ENCODE measurements around the gene ANKRD13D.

ANKRD13D gene

GRCh38 chr11:67279589-67280340 lies 9.3 kb upstream of the ANKRD13D start:
- DNase-seq (ENCODE audit: low read depth in 1 of 2, low spot score in 1 of 2), result no peak
- in situ Hi-C loops (cut with HindIII; ENCODE audit: low pct_unique_long_range_greater_than_20kb, low sequenced_read_pairs), result no loop called here
- TF ChIP-seq JUND (IDR thresholded peaks at IDR 0.05; ENCODE audit: low read depth), result no peak

GRCh38 chr11:67280341-67280787 lies 8.7 kb upstream of the ANKRD13D start:
- no peak for TF ChIP-seq JUND (IDR thresholded peaks at IDR 0.05; ENCODE audit: low read depth)
- DNase-seq (ENCODE audit: low read depth in 1 of 2, low spot score in 1 of 2), result no peak
- in situ Hi-C loops (cut with HindIII; ENCODE audit: low pct_unique_long_range_greater_than_20kb, low sequenced_read_pairs), result no loop called here

GRCh38 chr11:67280788-67281551 lies 8.1 kb upstream of the ANKRD13D start:
- DNase-seq (ENCODE audit: low read depth in 1 of 2, low spot score in 1 of 2), result no peak
- no peak for TF ChIP-seq JUND (IDR thresholded peaks at IDR 0.05; ENCODE audit: low read depth)

GRCh38 chr11:67281552-67282150 lies 7.5 kb upstream of the ANKRD13D start:
- no peak for DNase-seq (ENCODE audit: low read depth in 1 of 2, low spot score in 1 of 2)
- in situ Hi-C loops (cut with HindIII; ENCODE audit: low pct_unique_long_range_greater_than_20kb, low sequenced_read_pairs), result no loop called here
- TF ChIP-seq JUND (IDR thresholded peaks at IDR 0.05; ENCODE audit: low read depth), result no peak

More at GRCh38 chr11:67280788-67281551, 8.1 kb upstream of the ANKRD13D start:
- in situ Hi-C loops (cut with HindIII; ENCODE audit: low pct_unique_long_range_greater_than_20kb, low sequenced_read_pairs), result no loop called here

DNA sequence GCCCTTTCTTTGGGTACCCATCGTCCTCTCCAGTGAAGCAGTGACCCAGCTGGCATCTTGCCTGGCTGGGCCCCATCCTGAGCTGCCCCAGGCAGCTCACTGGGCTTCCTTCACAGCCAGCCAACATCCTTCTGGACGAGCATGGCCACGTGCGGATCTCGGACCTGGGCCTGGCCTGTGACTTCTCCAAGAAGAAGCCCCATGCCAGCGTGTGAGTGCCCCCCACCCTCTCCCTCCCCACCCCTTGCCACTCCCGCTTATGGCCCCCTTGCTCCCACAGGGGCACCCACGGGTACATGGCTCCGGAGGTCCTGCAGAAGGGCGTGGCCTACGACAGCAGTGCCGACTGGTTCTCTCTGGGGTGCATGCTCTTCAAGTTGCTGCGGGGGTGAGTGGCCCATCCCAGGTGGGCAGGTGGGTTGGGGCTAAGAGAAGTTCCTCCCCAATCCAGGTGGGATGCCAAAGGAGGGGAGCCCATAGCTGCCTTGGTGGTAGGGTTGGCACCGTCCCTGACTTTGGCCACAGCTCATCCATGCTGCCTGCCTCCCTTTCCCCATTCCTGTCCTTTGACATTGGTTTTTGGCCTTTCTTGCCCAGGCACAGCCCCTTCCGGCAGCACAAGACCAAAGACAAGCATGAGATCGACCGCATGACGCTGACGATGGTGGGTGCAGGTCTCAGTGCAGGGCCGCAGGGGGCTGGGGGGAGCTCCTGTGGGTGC lies 6.8 kb upstream of the ANKRD13D start:
- DNase-seq (ENCODE audit: low read depth in 1 of 2, low spot score in 1 of 2), result no peak
- no peak for TF ChIP-seq JUND (IDR thresholded peaks at IDR 0.05; ENCODE audit: low read depth)
- in situ Hi-C loops (cut with HindIII; ENCODE audit: low pct_unique_long_range_greater_than_20kb, low sequenced_read_pairs), result no loop called here

DNA sequence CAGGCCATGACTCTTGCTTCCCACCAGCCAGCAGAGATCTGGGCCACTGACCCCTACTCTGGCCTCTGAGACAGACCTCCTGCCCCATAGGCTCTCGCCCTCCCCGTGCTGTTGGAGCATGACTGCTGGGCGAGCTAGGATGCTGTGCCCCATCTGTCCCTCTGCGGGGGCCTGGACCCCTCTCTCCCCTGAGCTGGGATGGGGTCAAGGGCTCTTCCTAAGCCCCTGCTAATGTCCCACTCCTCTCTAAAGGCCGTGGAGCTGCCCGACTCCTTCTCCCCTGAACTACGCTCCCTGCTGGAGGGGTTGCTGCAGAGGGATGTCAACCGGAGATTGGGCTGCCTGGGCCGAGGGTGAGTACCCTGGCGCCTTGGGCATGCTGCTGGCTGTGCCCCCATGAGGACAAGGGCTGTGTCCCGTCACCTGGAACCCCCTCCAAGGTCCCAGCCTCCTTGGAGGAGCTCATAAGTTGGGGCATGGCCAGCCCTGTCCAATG lies 6.2 kb upstream of the ANKRD13D start:
- DNase-seq (ENCODE audit: low read depth in 1 of 2, low spot score in 1 of 2), result no peak
- TF ChIP-seq JUND (IDR thresholded peaks at IDR 0.05; ENCODE audit: low read depth), result no peak
- in situ Hi-C loops (cut with HindIII; ENCODE audit: low pct_unique_long_range_greater_than_20kb, low sequenced_read_pairs), result no loop called here

DNA sequence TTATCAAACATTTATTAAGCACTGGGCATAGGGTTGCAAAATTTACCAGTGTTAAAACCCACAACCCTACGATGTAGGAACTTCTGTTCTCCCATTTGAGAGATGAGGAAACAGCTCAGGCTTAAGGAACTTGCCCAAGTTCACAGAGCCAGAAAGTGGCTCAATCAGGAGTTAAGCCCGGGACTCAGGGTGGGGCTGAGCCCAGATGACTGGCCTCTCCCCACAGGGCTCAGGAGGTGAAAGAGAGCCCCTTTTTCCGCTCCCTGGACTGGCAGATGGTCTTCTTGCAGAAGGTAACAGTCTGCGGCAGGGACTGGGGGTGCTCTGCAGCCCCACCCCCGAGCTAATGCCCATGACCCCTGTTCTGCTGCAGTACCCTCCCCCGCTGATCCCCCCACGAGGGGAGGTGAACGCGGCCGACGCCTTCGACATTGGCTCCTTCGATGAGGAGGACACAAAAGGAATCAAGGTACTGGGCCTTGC lies 5.6 kb upstream of the ANKRD13D start:
- DNase-seq (ENCODE audit: low read depth in 1 of 2, low spot score in 1 of 2), result no peak
- in situ Hi-C loops (cut with HindIII; ENCODE audit: low pct_unique_long_range_greater_than_20kb, low sequenced_read_pairs), result no loop called here
- no peak for TF ChIP-seq JUND (IDR thresholded peaks at IDR 0.05; ENCODE audit: low read depth)

DNA sequence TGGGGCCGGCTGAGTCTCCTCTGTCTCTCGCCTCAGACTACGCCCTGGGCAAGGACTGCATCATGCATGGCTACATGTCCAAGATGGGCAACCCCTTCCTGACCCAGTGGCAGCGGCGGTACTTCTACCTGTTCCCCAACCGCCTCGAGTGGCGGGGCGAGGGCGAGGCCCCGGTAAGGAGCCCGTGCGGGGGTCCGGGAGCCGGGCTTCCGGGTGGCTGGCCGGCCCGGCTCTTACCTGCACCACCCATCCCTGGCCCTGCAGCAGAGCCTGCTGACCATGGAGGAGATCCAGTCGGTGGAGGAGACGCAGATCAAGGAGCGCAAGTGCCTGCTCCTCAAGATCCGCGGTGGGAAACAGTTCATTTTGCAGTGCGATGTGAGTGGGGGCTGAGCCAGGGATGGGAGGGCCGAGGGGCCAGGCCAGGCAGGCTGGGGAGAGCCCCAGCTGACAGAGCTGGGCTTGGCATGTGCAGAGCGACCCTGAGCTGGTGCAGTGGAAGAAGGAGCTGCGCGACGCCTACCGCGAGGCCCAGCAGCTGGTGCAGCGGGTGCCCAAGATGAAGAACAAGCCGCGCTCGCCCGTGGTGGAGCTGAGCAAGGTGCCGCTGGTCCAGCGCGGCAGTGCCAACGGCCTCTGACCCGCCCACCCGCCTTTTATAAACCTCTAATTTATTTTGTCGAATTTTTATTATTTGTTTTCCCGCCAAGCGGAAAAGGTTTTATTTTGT lies 4.1 kb upstream of the ANKRD13D start:
- DNase-seq (ENCODE audit: low read depth in 1 of 2, low spot score in 1 of 2), result no peak
- in situ Hi-C loops (cut with HindIII; ENCODE audit: low pct_unique_long_range_greater_than_20kb, low sequenced_read_pairs), result no loop called here
- no peak for TF ChIP-seq JUND (IDR thresholded peaks at IDR 0.05; ENCODE audit: low read depth)

DNA sequence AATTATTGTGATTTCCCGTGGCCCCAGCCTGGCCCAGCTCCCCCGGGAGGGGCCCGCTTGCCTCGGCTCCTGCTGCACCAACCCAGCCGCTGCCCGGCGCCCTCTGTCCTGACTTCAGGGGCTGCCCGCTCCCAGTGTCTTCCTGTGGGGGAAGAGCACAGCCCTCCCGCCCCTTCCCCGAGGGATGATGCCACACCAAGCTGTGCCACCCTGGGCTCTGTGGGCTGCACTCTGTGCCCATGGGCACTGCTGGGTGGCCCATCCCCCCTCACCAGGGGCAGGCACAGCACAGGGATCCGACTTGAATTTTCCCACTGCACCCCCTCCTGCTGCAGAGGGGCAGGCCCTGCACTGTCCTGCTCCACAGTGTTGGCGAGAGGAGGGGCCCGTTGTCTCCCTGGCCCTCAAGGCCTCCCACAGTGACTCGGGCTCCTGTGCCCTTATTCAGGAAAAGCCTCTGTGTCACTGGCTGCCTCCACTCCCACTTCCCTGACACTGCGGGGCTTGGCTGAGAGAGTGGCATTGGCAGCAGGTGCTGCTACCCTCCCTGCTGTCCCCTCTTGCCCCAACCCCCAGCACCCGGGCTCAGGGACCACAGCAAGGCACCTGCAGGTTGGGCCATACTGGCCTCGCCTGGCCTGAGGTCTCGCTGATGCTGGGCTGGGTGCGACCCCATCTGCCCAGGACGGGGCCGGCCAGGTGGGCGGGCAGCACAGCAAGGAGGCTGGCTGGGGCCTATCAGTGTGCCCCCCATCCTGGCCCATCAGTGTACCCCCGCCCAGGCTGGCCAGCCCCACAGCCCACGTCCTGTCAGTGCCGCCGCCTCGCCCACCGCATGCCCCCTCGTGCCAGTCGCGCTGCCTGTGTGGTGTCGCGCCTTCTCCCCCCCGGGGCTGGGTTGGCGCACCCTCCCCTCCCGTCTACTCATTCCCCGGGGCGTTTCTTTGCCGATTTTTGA lies 3.3 kb upstream of the ANKRD13D start:
- in situ Hi-C loops (cut with HindIII; ENCODE audit: low pct_unique_long_range_greater_than_20kb, low sequenced_read_pairs), result no loop called here
- DNase-seq (ENCODE audit: low read depth in 1 of 2, low spot score in 1 of 2), result no peak
- TF ChIP-seq JUND (IDR thresholded peaks at IDR 0.05; ENCODE audit: low read depth), result no peak

- no peak for TF ChIP-seq JUND (IDR thresholded peaks at IDR 0.05; ENCODE audit: low read depth)
- DNase-seq (ENCODE audit: low read depth in 1 of 2, low spot score in 1 of 2), result peak in 1 of 2 experiments; percentile 61
- in situ Hi-C loops (cut with HindIII; ENCODE audit: low pct_unique_long_range_greater_than_20kb, low sequenced_read_pairs), result no loop called here
Measured at GRCh38 chr11:67286621-67287333, 2.3 kb upstream of the ANKRD13D start.

All from T47D (cell line).